Astrocyte (in vitro differentiated cells and primary cell): ENCODE results near the gene BPIFA2.

Experiments used
- CTCF ChIP-seq: IDR thresholded peaks from 2 replicates; pipeline ENCODE4 v1.5.1; 2011; ENCODE audit warnings: low read depth, mild to moderate bottlenecking, inconsistent platforms, low read length, moderate library complexity; ENCODE audit not compliant: insufficient read depth
- EZH2 ChIP-seq: IDR thresholded peaks from 2 replicates; pipeline ENCODE4 v1.6.1; 2012; ENCODE audit warnings: mild to moderate bottlenecking, low read length, inconsistent platforms; ENCODE audit not compliant: insufficient read depth

GRCh38 chr20:33178726-33179125 lies 10.8 kb downstream of the BPIFA2 start:
- TF ChIP-seq CTCF (no peak), EZH2 (no peak)
